GM06990 (cell line): ENCODE measurements around the gene LSMEM2.
A peak's percentile ranks its signal among the peaks of the same experiment; 100 is the strongest.

Source experiments
- DNase-seq: peaks from one replicate; pipeline ENCODE4 v3.0.0-alpha.2; 2011; ENCODE audit not compliant: insufficient read length; ENCODE audit errors: extremely low read depth
- H3K27me3 ChIP-seq: replicated peaks from 2 replicates; pipeline ENCODE4 v1.6.0; 2011; ENCODE audit warnings: low read length; ENCODE audit not compliant: control insufficient read depth, insufficient read depth
- H3K36me3 ChIP-seq: 2 replicates; pipeline ENCODE4 v1.5.1; 2011; ENCODE audit warnings: low read length; ENCODE audit not compliant: control insufficient read depth, insufficient read depth
- H3K4me3 ChIP-seq: replicated peaks from 2 replicates; pipeline ENCODE4 v1.5.1; 2011; ENCODE audit warnings: low read depth, mild to moderate bottlenecking, control low read depth, low read length
- TF ChIP-seq, protein P1 (sequence below): IDR thresholded peaks from 2 replicates; pipeline ENCODE4 v1.5.1; 2011; ENCODE audit warnings: low read length, control low read depth, mild to moderate bottlenecking, inconsistent platforms; ENCODE audit not compliant: insufficient read depth, poor library complexity, severe bottlenecking

LSMEM2 gene

DNA sequence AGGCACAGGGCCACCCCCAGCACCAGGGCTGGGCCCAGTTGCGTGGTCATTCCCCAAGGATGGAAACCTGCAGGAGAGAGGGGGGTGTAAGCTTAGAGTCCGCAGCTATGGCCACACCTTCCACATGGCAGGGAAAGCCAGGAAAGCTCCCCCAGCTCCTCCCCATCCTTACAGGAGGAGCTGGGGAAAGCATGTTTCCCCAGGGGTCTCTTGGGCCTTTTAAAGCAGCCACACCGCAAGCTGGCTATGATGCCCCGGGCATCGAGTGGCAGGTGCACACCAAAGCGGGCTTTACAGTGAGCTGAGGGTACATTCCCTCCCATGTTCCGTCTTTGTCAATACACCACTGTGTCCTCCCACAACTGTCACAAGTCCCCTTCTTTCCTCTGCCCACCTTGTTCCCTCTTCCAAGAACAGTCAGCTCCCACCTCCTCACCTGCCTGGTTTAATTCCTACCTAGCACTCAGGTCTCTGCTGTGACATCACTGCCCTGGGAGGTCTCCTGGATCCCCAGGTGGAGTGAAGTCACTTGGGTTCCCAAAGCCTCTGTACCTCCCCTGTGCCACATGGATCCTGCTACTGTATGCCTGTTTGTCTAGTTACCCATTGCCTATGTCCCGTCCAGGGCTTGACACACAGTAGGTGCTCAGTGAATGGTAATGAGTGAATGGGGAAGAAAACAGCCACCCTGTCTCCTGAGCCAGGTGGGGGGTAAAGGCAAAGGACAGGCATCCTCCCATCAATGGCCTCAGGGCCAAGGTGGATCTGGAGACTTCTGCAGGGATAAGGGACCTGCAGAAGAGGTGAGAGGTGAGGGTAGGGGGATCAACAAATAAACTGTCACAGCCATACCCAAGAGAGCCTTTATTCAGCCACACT lies 16.9 kb downstream of the LSMEM2 start:
- TF ChIP-seq, protein P1, sequence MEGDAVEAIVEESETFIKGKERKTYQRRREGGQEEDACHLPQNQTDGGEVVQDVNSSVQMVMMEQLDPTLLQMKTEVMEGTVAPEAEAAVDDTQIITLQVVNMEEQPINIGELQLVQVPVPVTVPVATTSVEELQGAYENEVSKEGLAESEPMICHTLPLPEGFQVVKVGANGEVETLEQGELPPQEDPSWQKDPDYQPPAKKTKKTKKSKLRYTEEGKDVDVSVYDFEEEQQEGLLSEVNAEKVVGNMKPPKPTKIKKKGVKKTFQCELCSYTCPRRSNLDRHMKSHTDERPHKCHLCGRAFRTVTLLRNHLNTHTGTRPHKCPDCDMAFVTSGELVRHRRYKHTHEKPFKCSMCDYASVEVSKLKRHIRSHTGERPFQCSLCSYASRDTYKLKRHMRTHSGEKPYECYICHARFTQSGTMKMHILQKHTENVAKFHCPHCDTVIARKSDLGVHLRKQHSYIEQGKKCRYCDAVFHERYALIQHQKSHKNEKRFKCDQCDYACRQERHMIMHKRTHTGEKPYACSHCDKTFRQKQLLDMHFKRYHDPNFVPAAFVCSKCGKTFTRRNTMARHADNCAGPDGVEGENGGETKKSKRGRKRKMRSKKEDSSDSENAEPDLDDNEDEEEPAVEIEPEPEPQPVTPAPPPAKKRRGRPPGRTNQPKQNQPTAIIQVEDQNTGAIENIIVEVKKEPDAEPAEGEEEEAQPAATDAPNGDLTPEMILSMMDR = no peak
- H3K36me3 ChIP-seq = no peaks in the 10 kb centered on the region
- no peak overlapping the region for H3K4me3 ChIP-seq
- no peaks in the 10 kb centered on the region for H3K27me3 ChIP-seq
- no peak for DNase-seq

DNA sequence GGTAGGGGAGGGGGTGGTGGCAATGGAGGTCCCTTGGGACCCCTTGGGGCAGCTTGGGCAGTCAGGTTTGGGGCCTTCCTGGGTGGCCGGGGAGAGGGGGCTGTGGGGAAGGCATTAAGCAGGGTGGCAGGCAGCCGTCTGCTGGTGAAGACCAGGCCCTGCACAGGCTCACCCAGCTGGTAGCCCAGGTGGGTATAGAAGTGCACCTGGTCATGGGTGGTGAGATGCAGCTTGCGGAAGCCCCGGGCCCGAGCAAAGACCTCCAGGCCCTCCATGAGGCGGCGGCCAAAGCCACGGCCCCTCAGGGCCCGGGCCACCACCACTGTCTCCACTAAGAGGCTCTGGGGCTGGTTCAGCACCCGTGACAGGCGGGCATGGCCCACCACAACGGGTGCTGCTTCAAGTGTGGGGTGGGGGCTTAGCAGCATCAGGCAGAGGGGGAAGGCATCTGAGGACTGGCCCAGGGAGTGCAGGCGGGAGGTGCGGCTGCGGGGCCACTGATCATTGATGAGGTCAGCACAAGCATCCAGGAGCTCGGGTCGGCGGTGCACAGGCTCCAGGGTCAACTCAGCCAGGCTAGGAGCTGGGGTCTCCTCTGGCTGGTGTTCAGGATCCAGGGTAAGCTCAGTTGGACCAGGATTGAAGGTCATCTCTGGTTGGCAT lies 18.0 kb downstream of the LSMEM2 start:
- no peaks in the 10 kb centered on the region for H3K27me3 ChIP-seq
- no peak for DNase-seq
- TF ChIP-seq, protein P1 = no peak
- no peaks in the 10 kb centered on the region for H3K36me3 ChIP-seq
- H3K4me3 ChIP-seq = no peak overlapping the region

DNA sequence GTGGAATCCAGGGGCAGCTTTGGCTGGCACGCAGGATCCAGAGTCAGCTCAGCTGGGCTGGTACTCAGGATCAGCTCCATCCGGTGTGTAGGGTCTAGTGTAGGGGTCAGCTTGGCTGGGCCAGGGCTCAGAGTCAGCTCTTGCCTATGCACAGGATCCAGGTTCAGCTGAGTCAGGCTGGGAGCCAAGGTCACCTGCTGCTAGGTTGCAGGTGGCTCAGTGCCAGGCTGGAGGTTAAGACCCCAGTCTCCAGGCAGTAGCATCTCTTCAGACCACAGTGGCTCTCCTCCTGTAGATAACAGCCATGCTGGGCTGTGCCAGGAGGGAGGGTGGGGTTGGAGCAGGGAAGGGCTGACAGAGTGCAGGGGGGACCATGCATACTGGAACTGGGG lies 18.5 kb downstream of the LSMEM2 start:
- TF ChIP-seq, protein P1 = no peak
- DNase-seq = no peak
- Histone ChIP-seq H3K27me3 (no peaks in the 10 kb centered on the region), H3K4me3 (no peak overlapping the region), H3K36me3 (no peaks in the 10 kb centered on the region)

DNA sequence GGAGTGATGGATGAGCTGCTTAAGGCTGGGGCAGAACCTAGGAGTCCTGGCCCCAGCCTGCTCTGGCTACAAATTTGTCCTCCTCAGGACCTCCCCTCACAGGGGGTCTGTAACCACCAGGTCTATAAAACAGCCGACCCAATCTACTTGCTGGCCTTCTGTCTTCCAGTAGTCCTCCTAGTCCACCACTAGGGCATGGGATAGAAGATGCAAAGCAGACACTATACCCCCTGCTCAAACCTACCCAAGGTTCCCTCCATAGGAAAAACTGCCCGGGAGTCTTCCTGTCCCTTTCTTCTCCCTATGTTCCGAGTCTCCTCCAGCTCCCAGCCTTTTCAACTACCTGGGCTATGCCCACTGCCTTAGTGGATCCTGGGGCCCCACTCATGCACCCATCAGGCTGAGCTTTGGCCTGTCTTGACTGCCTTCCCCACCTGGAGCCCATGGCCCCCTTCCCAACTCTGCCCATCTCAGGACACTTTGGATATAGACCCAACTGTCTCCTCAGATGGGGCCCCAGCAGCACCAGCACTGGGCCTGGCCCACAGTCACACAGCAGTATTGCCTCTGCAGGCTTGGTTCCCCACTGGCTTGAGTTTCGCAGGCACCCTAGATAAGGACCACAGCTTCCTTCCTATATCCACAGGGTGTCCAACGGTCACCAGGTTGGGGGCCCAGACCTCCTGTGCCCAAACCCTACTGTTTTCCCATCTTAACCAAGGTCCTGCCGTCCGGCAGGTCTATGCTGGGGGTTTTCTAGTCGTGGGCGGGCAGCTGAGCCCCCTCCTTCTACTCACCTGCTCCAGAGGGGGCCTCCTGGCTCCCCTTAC lies 19.2 kb downstream of the LSMEM2 start:
- Histone ChIP-seq H3K4me3 (peak overlapping the region; percentile 76), H3K27me3 (no peaks in the 10 kb centered on the region), H3K36me3 (no peaks in the 10 kb centered on the region)
- no peak for DNase-seq
- TF ChIP-seq, protein P1 = no peak

DNA sequence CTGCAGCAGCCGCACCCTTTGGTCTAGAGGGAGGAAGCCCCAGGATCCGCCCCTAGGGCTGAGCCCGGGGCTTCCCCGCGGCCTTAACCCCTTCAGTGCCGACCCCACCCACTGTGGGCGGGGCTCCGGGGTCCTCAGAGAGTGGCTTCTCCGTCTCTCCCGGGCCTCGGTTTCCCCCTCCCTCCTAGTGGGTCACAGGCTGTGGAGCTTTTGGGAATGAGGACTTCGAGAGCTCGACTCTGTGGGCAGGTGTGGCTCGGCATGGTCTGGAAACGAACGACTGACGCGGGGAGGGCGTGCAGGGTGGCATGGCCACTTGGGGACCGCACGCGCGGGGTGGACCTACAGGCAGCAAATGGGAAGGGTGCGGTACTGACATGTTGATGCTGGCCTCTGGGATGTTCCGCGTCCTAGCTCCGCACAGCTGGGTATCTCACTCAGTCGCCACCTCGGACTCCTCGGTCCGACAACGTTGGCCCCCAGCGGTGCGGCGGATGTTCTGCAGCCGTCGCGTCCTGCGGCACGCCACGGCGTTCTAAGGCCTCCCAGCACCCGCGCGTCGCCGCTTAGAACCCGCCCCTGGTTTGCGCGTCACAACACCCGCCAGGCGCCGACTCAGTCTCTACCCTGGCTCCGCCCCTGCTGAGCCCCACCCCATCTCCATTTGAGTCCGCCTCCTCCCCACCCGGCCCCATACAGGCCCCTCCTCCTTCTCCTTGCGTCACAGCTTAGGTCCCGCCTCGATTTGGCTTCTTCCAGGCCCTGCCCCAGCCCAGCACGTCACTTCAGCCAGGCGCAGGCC lies 20.1 kb downstream of the LSMEM2 start, which contains the start of the genes HYAL3 and NAA80:
Gene HYAL3 (minus strand): TSS at position 570 of the 802 bp plus-strand sequence. CDS start 3,803 bp downstream, outside the sequence.
Gene NAA80 (minus strand): TSS at position 570 of the 802 bp plus-strand sequence. CDS start 1,942 bp downstream, outside the sequence.
- peak; percentile 99 for DNase-seq
- Histone ChIP-seq H3K27me3 (no peaks in the 10 kb centered on the region), H3K4me3 (peak within 1 kb of the TSS; percentile 76), H3K36me3 (no peaks in the 10 kb centered on the region)
- TF ChIP-seq, protein P1 = peak; percentile 34
